DOHH2 (cell line): Measurements from ENCODE around the gene PRR36.

Source experiments
- H3F3A ChIP-seq: fragments of 200-600 bp; sonication (generic), shearing (Covaris generic); 2 replicates; pipeline ENCODE4 v1.6.0; 2016; ENCODE audit warnings: antibody characterized with exemption, mild to moderate bottlenecking; ENCODE audit not compliant: control insufficient read depth, insufficient read depth
- H3K27ac ChIP-seq: fragments of 200-600 bp; sonication (generic); 2 replicates; pipeline ENCODE4 v1.5.1; 2014; ENCODE audit warnings: low read depth, mild to moderate bottlenecking, low read length, moderate library complexity
- H3K27me3 ChIP-seq: fragments of 200-600 bp; sonication (generic); 2 replicates; pipeline ENCODE4 v1.6.1; 2014; ENCODE audit warnings: mild to moderate bottlenecking, low read length, mixed read lengths; ENCODE audit not compliant: control insufficient read depth
- H3K36me3 ChIP-seq: fragments of 200-600 bp; sonication (generic); 2 replicates; pipeline ENCODE4 v1.6.1; 2014; ENCODE audit warnings: mild to moderate bottlenecking, low read length, moderate library complexity, mixed read lengths; ENCODE audit not compliant: control insufficient read depth
- H3K4me1 ChIP-seq: fragments of 200-600 bp; sonication (generic); 2 replicates; pipeline ENCODE4 v1.6.1; 2014; ENCODE audit warnings: mild to moderate bottlenecking, low read length, mixed read lengths; ENCODE audit not compliant: control insufficient read depth
- H3K4me2 ChIP-seq: fragments of 200-600 bp; sonication (generic); 2 replicates; pipeline ENCODE4 v1.6.0; 2014; ENCODE audit warnings: mild to moderate bottlenecking, low read length, moderate library complexity
- H3K4me3 ChIP-seq: fragments of 200-600 bp; sonication (generic); 2 replicates; pipeline ENCODE4 v1.5.1; 2014; ENCODE audit warnings: mild to moderate bottlenecking, low read length, mixed read lengths
- H3K79me2 ChIP-seq: fragments of 200-600 bp; sonication (generic); 2 replicates; pipeline ENCODE4 v1.6.1; 2014; ENCODE audit warnings: mild to moderate bottlenecking, low read length, mixed read lengths; ENCODE audit not compliant: control insufficient read depth
- H3K9me2 ChIP-seq: fragments of 200-600 bp; sonication (generic); replicated peaks from 2 replicates; pipeline ENCODE4 v1.6.1; 2014; ENCODE audit warnings: mild to moderate bottlenecking, low read length, mixed read lengths; ENCODE audit not compliant: control insufficient read depth
- H3K9me3 ChIP-seq: fragments of 200-600 bp; sonication (generic); 2 replicates; pipeline ENCODE4 v1.6.1; 2014; ENCODE audit warnings: antibody characterized with exemption, low read length, mixed read lengths; ENCODE audit not compliant: control insufficient read depth, insufficient read depth
- H4K20me1 ChIP-seq: fragments of 200-600 bp; sonication (generic); 2 replicates; pipeline ENCODE4 v1.6.0; 2014; ENCODE audit warnings: low read depth, mild to moderate bottlenecking, antibody characterized with exemption, low read length, moderate library complexity; ENCODE audit not compliant: control insufficient read depth, insufficient read depth
- CTCF ChIP-seq: fragments of 200-600 bp; sonication (generic); IDR thresholded peaks from one replicate; pipeline ENCODE4 v1.5.1; 2014; ENCODE audit warnings: antibody characterized with exemption, mild to moderate bottlenecking, low read depth, low read length; ENCODE audit not compliant: poor library complexity, severe bottlenecking
- EZH2phosphoT487 ChIP-seq: fragments of 200-600 bp; sonication (generic); IDR thresholded peaks from 2 replicates; pipeline ENCODE4 v1.6.1; 2017; ENCODE audit warnings: borderline replicate concordance, mild to moderate bottlenecking, antibody characterized with exemption, low read length, moderate library complexity, mixed read lengths

The PRR36 gene

GRCh38 chr19:7870571-7871436 is 3.4 kb downstream of the PRR36 start:
- peaks cover 9% of the 10 kb centered on the region for H3F3A ChIP-seq
- H3K79me2 ChIP-seq: no peaks in the 10 kb centered on the region
- H3K9me3 ChIP-seq: no peaks in the 10 kb centered on the region; the same call in 1 of the 2 replicates
- H3K27ac ChIP-seq: no peak overlapping the region
- peaks cover 20% of the 10 kb centered on the region for H3K27me3 ChIP-seq
- TF ChIP-seq EZH2phosphoT487 (no peak), CTCF (no peak)
- H3K4me2 ChIP-seq: peak overlapping the region; percentile 64
- no peaks in the 10 kb centered on the region for H4K20me1 ChIP-seq
- no peaks in the 10 kb centered on the region for H3K9me2 ChIP-seq
- H3K36me3 ChIP-seq: no peaks in the 10 kb centered on the region
- H3K4me3 ChIP-seq: no peak overlapping the region
- peaks cover 47% of the 10 kb centered on the region for H3K4me1 ChIP-seq

- TF ChIP-seq CTCF: no peak
- no peak for TF ChIP-seq EZH2phosphoT487
- Histone ChIP-seq H3K4me2 (peak overlapping the region; percentile 99), H3K27ac (no peak overlapping the region), H3K9me2 (no peaks in the 10 kb centered on the region), H3K36me3 (no peaks in the 10 kb centered on the region), H3K9me3 (no peaks in the 10 kb centered on the region; the same call in 1 of the 2 replicates), H3K27me3 (peaks cover 24% of the 10 kb centered on the region), H3K79me2 (no peaks in the 10 kb centered on the region), H3K4me3 (peak overlapping the region; percentile 75), H4K20me1 (no peaks in the 10 kb centered on the region), H3F3A (peaks cover 9% of the 10 kb centered on the region), H3K4me1 (peaks cover 47% of the 10 kb centered on the region)
Observed at GRCh38 chr19:7869910-7870511, 4.2 kb downstream of the PRR36 start.

- H3K4me2 ChIP-seq: peak overlapping the region; percentile 99
- peak overlapping the region; percentile 75 for H3K4me3 ChIP-seq
- H3K79me2 ChIP-seq: no peaks in the 10 kb centered on the region
- H3K9me3 ChIP-seq: no peaks in the 10 kb centered on the region; the same call in 1 of the 2 replicates
- H3K36me3 ChIP-seq: no peaks in the 10 kb centered on the region
- H3K27ac ChIP-seq: no peak overlapping the region
- H3K27me3 ChIP-seq: peaks cover 20% of the 10 kb centered on the region
- H3K4me1 ChIP-seq: peaks cover 44% of the 10 kb centered on the region
- peaks cover 9% of the 10 kb centered on the region for H3F3A ChIP-seq
- TF ChIP-seq CTCF (no peak), EZH2phosphoT487 (no peak)
- H3K9me2 ChIP-seq: no peaks in the 10 kb centered on the region
- H4K20me1 ChIP-seq: no peaks in the 10 kb centered on the region
Observed at GRCh38 chr19:7869453-7869909, 4.7 kb downstream of the PRR36 start.
